H9 (cell line): ENCODE measurements around the gene CTNNA3. TPM values are rescaled to one million over a fixed set of nuclear protein-coding genes. Genes with fewer than 3 reads are reported as not detected.

Experiments
- DNase-seq: peaks from one replicate; pipeline ENCODE4 v3.0.0-alpha.2; 2017
- H2AFZ ChIP-seq: one replicate; pipeline ENCODE4 v1.6.1; 2013; ENCODE audit warnings: mild to moderate bottlenecking, low read length, control low read depth, moderate library complexity
- H2AK5ac ChIP-seq: 2 replicates; pipeline ENCODE4 v1.6.1; 2013; ENCODE audit warnings: low read length, control low read depth, mixed read lengths; ENCODE audit not compliant: insufficient read length
- H2BK120ac ChIP-seq: one replicate; pipeline ENCODE4 v1.6.1; 2013; ENCODE audit warnings: low read depth, mild to moderate bottlenecking, low read length, control low read depth, inconsistent platforms; ENCODE audit not compliant: poor library complexity, severe bottlenecking
- H2BK12ac ChIP-seq: 2 replicates; pipeline ENCODE4 v1.6.1; 2013; ENCODE audit warnings: low read length, control low read depth, mixed read lengths, low read depth; ENCODE audit not compliant: insufficient read length
- H2BK15ac ChIP-seq: 2 replicates; pipeline ENCODE4 v1.6.1; 2013; ENCODE audit warnings: low read depth, low read length, control low read depth
- H2BK20ac ChIP-seq: one replicate; pipeline ENCODE4 v1.6.1; 2013; ENCODE audit warnings: low read depth, mild to moderate bottlenecking, low read length, control low read depth, inconsistent platforms; ENCODE audit not compliant: poor library complexity, severe bottlenecking
- H2BK5ac ChIP-seq: 2 replicates; pipeline ENCODE4 v1.6.1; 2013; ENCODE audit warnings: low read length, control low read depth, mixed read lengths; ENCODE audit not compliant: insufficient read length
- H3K14ac ChIP-seq: 2 replicates; pipeline ENCODE4 v1.6.1; 2013; ENCODE audit warnings: low read length, control low read depth; ENCODE audit not compliant: insufficient read depth
- H3K18ac ChIP-seq: 2 replicates; pipeline ENCODE4 v1.6.1; 2013; ENCODE audit warnings: low read depth, mild to moderate bottlenecking, mixed read lengths, low read length, control low read depth; ENCODE audit not compliant: insufficient read length
- H3K23ac ChIP-seq: 2 replicates; pipeline ENCODE4 v1.6.1; 2013; ENCODE audit warnings: low read length, control low read depth, mixed read lengths, low read depth; ENCODE audit not compliant: insufficient read length
- H3K23me2 ChIP-seq: 2 replicates; pipeline ENCODE4 v1.6.1; 2013; ENCODE audit warnings: low read depth, mild to moderate bottlenecking, mixed read lengths, low read length, control low read depth; ENCODE audit not compliant: insufficient read length, poor library complexity, severe bottlenecking
- H3K27ac ChIP-seq: 2 replicates; pipeline ENCODE4 v1.5.1; 2013; ENCODE audit warnings: low read length, control low read depth, mixed read lengths, low read depth; ENCODE audit not compliant: insufficient read length
- H3K27me3 ChIP-seq: 2 replicates; pipeline ENCODE4 v1.6.1; 2013; ENCODE audit warnings: low read length, control low read depth, inconsistent platforms; ENCODE audit not compliant: insufficient read depth
- H3K4ac ChIP-seq: 2 replicates; pipeline ENCODE4 v1.6.1; 2013; ENCODE audit warnings: low read depth, mild to moderate bottlenecking, control low read depth, inconsistent platforms, low read length, moderate library complexity
- H3K4me1 ChIP-seq: 2 replicates; pipeline ENCODE4 v1.6.1; 2013; ENCODE audit warnings: low read length, control low read depth, inconsistent platforms; ENCODE audit not compliant: insufficient read depth
- H3K4me2 ChIP-seq: 2 replicates; pipeline ENCODE4 v1.6.1; 2013; ENCODE audit warnings: low read length, control low read depth, mixed read lengths; ENCODE audit not compliant: insufficient read length, insufficient read depth
- H3K56ac ChIP-seq: 2 replicates; pipeline ENCODE4 v1.6.1; 2013; ENCODE audit warnings: low read depth, mild to moderate bottlenecking, mixed read lengths, low read length, control low read depth; ENCODE audit not compliant: insufficient read length
- H3K79me1 ChIP-seq: 2 replicates; pipeline ENCODE4 v1.6.1; 2013; ENCODE audit warnings: low read depth, mild to moderate bottlenecking, moderate library complexity, low read length, control low read depth, inconsistent platforms; ENCODE audit not compliant: insufficient read depth, poor library complexity, severe bottlenecking
- H3K79me2 ChIP-seq: 2 replicates; pipeline ENCODE4 v1.6.1; 2013; ENCODE audit warnings: low read length, control low read depth, inconsistent platforms; ENCODE audit not compliant: insufficient read depth
- H3K9ac ChIP-seq: 2 replicates; pipeline ENCODE4 v1.6.1; 2013; ENCODE audit warnings: low read length, control low read depth, mixed read lengths; ENCODE audit not compliant: insufficient read length; ENCODE audit errors: extremely low read depth
- H3K9me3 ChIP-seq: one replicate; pipeline ENCODE4 v1.6.1; 2013; ENCODE audit warnings: low read depth, low read length, inconsistent platforms; ENCODE audit not compliant: control insufficient read depth
- H3T11ph ChIP-seq: one replicate; pipeline ENCODE4 v1.6.1; 2013; ENCODE audit warnings: mild to moderate bottlenecking, low read length, control low read depth, inconsistent platforms
- H4K20me1 ChIP-seq: one replicate; pipeline ENCODE4 v1.6.1; 2013; ENCODE audit not compliant: control insufficient read depth, insufficient read length, insufficient read depth
- H4K5ac ChIP-seq: 2 replicates; pipeline ENCODE4 v1.6.1; 2013; ENCODE audit warnings: low read depth, mild to moderate bottlenecking, mixed read lengths, low read length, control low read depth; ENCODE audit not compliant: insufficient read length
- H4K8ac ChIP-seq: replicated peaks from 2 replicates; pipeline ENCODE4 v1.6.1; 2013; ENCODE audit warnings: low read length, control low read depth, mixed read lengths, low read depth; ENCODE audit not compliant: insufficient read length
- H4K91ac ChIP-seq: 2 replicates; pipeline ENCODE4 v1.6.1; 2013; ENCODE audit warnings: low read depth, mild to moderate bottlenecking, moderate library complexity, mixed read lengths, low read length, control low read depth; ENCODE audit not compliant: insufficient read length
- H3K27ac Mint-ChIP-seq, 3 experiments: 2 replicates in 2 of 3; 3 replicates in 1 of 3; pipeline ENCODE4 v1.8.0; 2020 to 2021; ENCODE audit warnings: mixed read lengths in 3 of 3, mild to moderate bottlenecking in 1 of 3, moderate library complexity in 1 of 3
- H3K27me3 Mint-ChIP-seq: 2 replicates; pipeline ENCODE4 v1.8.0; 2021; ENCODE audit warnings: low read depth, mild to moderate bottlenecking, moderate library complexity, mixed read lengths
- H3K36me3 Mint-ChIP-seq, 3 experiments: 2 replicates in 2 of 3; 3 replicates in 1 of 3; pipeline ENCODE4 v1.8.0; 2020 to 2021; ENCODE audit warnings: low read depth in 3 of 3, mixed read lengths in 3 of 3; ENCODE audit not compliant: insufficient read depth in 1 of 3
- H3K4me1 Mint-ChIP-seq, 2 experiments: 2 replicates each; pipeline ENCODE4 v1.8.0; 2020; ENCODE audit warnings: mixed read lengths in 2 of 2
- H3K4me3 Mint-ChIP-seq, 2 experiments: 2 replicates in 1 of 2; 3 replicates in 1 of 2; pipeline ENCODE4 v1.8.0; 2020 to 2021; ENCODE audit warnings: mild to moderate bottlenecking in 2 of 2, mixed read lengths in 2 of 2, moderate library complexity in 1 of 2
- H3K9me3 Mint-ChIP-seq, 2 experiments: 2 replicates in 1 of 2; 3 replicates in 1 of 2; pipeline ENCODE4 v1.8.0; 2020; ENCODE audit warnings: mild to moderate bottlenecking in 2 of 2, mixed read lengths in 2 of 2, moderate library complexity in 1 of 2
- CTCF ChIP-seq: fragments of 200-600 bp; sonication (generic); conservative IDR thresholded peaks from 3 replicates; pipeline ENCODE4 v1.8.0; 2021; ENCODE audit warnings: antibody characterized with exemption, mild to moderate bottlenecking
- WGBS: extraction: QIAGEN DNeasy Blood & Tissue Kit; methylation state at CpG from one replicate; pipeline ENCODE4 v1.1.7; 2013; ENCODE audit warnings: missing lambda C conversion rate, low lambda C conversion rate, mixed read lengths; ENCODE audit not compliant: insufficient read length; ENCODE audit errors: extremely low coverage; 5-methylcytosine and 5-hydroxymethylcytosine counted together
- total RNA-seq: library from RNA; stranded (reverse); gene quantifications from 2 replicates; pipeline ENCODE4 v1.2.1, GENCODE V29; 2021

Gene CTNNA3
- total RNA-seq, 1 experiment from 2014 or later: 3.3 TPM

GRCh38 chr10:67573484-67573883, 122.5 kb downstream of the CTNNA3 start:
- no peak overlapping the region for H2BK12ac ChIP-seq
- H3K23me2 ChIP-seq: no peaks in the 10 kb centered on the region
- H3K9me3 Mint-ChIP-seq: no peaks in the 10 kb centered on the region
- H3K4me1 ChIP-seq: no peaks in the 10 kb centered on the region
- WGBS: no CpG with 5 or more reads among the region's 1 CpG
- H3K9me3 ChIP-seq: no peaks in the 10 kb centered on the region
- no peak overlapping the region for H3K23ac ChIP-seq
- TF ChIP-seq CTCF: no peak
- no peaks in the 10 kb centered on the region for H3K27me3 Mint-ChIP-seq
- H4K5ac ChIP-seq: no peak overlapping the region
- no peak overlapping the region for H2AK5ac ChIP-seq
- no peak for DNase-seq
- no peaks in the 10 kb centered on the region for H4K20me1 ChIP-seq
- no peak overlapping the region for H2BK20ac ChIP-seq
- no peaks in the 10 kb centered on the region for H3K79me1 ChIP-seq
- no peak overlapping the region for H3K18ac ChIP-seq
- H2AFZ ChIP-seq: no peak overlapping the region
- H3K4me3 Mint-ChIP-seq: no peak overlapping the region
- no peak overlapping the region for H3K4ac ChIP-seq
- H3K27me3 ChIP-seq: no peaks in the 10 kb centered on the region
- no peak overlapping the region for H3K4me2 ChIP-seq
- no peak overlapping the region for H4K8ac ChIP-seq
- H3K14ac ChIP-seq: no peak overlapping the region
- H3T11ph ChIP-seq: no peak overlapping the region
- no peak overlapping the region for H4K91ac ChIP-seq
- H3K27ac Mint-ChIP-seq: no peak overlapping the region
- no peaks in the 10 kb centered on the region for H3K36me3 Mint-ChIP-seq
- no peak overlapping the region for H3K9ac ChIP-seq
- no peaks in the 10 kb centered on the region for H3K79me2 ChIP-seq
- no peak overlapping the region for H2BK5ac ChIP-seq
- H3K27ac ChIP-seq: no peak overlapping the region
- no peaks in the 10 kb centered on the region for H3K4me1 Mint-ChIP-seq
- H3K56ac ChIP-seq: no peak overlapping the region
- no peak overlapping the region for H2BK120ac ChIP-seq
- H2BK15ac ChIP-seq: no peak overlapping the region
